ENCODE data around the gene CYTH4.
"Not testable (repeated sequence)": the region's sequence is repeated elsewhere in the genome, so short reads cannot be mapped to it uniquely, and the experiment has no call there.

CYTH4 gene, protein sequence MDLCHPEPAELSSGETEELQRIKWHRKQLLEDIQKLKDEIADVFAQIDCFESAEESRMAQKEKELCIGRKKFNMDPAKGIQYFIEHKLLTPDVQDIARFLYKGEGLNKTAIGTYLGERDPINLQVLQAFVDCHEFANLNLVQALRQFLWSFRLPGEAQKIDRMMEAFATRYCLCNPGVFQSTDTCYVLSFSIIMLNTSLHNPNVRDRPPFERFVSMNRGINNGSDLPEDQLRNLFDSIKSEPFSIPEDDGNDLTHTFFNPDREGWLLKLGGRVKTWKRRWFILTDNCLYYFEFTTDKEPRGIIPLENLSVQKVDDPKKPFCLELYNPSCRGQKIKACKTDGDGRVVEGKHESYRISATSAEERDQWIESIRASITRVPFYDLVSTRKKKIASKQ

GRCh38 chr22:37282385-37282677, at the start of gene CYTH4:
CYTH4 (plus strand) TSS chr22:37282508; CDS start chr22:37282570, 62 bp downstream.
- TF ChIP-seq YY1 (IDR thresholded peaks at IDR 0.05; ENCODE audit: insufficient read depth, insufficient read length) (no peak), ZNF274 (IDR thresholded peaks at IDR 0.05; ENCODE audit: low read depth, low read length) (no peak), SUZ12 (IDR thresholded peaks at IDR 0.05; ENCODE audit: extremely low read depth, insufficient read depth, insufficient read length) (no peak)
- H3K9me3 ChIP-seq (ENCODE audit: insufficient read depth, low read length): peaks cover 4% of the 10 kb centered on the region; the same call in 1 of the 2 replicates
- H3K4me3 ChIP-seq (ENCODE audit: insufficient read length, low read depth): no peak within 1 kb of the TSS
- no peaks in the 10 kb centered on the region for H3K36me3 ChIP-seq (ENCODE audit: insufficient read depth, insufficient read length, low read length)
- no peak within 1 kb of the TSS for H3K9ac ChIP-seq (ENCODE audit: insufficient read length, low read depth)
- H3K4me1 ChIP-seq (ENCODE audit: insufficient read depth, insufficient read length): peaks cover 21% of the 10 kb centered on the region
- no peaks in the 10 kb centered on the region for H3K27me3 ChIP-seq (ENCODE audit: insufficient read depth, insufficient read length)
- DNase-seq (ENCODE audit: low read depth, low spot score): no peak

- H3K36me3 ChIP-seq (ENCODE audit: insufficient read depth, insufficient read length, low read length); H3K9ac ChIP-seq (ENCODE audit: insufficient read length, low read depth); H3K27me3 ChIP-seq (ENCODE audit: insufficient read depth, insufficient read length); H3K4me3 ChIP-seq (ENCODE audit: insufficient read length, low read depth); DNase-seq (ENCODE audit: low read depth, low spot score); H3K9me3 ChIP-seq (ENCODE audit: insufficient read depth, low read length): not testable (repeated sequence)
- peaks cover 10% of the 10 kb centered on the region for H3K4me1 ChIP-seq (ENCODE audit: insufficient read depth, insufficient read length)
Observed at GRCh38 chr22:37233371-37233750, 48.9 kb upstream of the CYTH4 start.

GRCh38 chr22:37233751-37234631, 48.3 kb upstream of the CYTH4 start:
- no peak for DNase-seq (ENCODE audit: low read depth, low spot score)
- H3K9ac ChIP-seq (ENCODE audit: insufficient read length, low read depth): no peak overlapping the region
- TF ChIP-seq ZNF274 (IDR thresholded peaks at IDR 0.05; ENCODE audit: low read depth, low read length) (no peak), YY1 (IDR thresholded peaks at IDR 0.05; ENCODE audit: insufficient read depth, insufficient read length) (no peak), SUZ12 (IDR thresholded peaks at IDR 0.05; ENCODE audit: extremely low read depth, insufficient read depth, insufficient read length) (no peak)
- H3K4me3 ChIP-seq (ENCODE audit: insufficient read length, low read depth): no peak overlapping the region
- H3K27me3 ChIP-seq (ENCODE audit: insufficient read depth, insufficient read length): no peaks in the 10 kb centered on the region
- H3K4me1 ChIP-seq (ENCODE audit: insufficient read depth, insufficient read length): peaks cover 7% of the 10 kb centered on the region
- peaks cover 4% of the 10 kb centered on the region for H3K36me3 ChIP-seq (ENCODE audit: insufficient read depth, insufficient read length, low read length)
- H3K9me3 ChIP-seq (ENCODE audit: insufficient read depth, low read length): no peaks in the 10 kb centered on the region

DNA sequence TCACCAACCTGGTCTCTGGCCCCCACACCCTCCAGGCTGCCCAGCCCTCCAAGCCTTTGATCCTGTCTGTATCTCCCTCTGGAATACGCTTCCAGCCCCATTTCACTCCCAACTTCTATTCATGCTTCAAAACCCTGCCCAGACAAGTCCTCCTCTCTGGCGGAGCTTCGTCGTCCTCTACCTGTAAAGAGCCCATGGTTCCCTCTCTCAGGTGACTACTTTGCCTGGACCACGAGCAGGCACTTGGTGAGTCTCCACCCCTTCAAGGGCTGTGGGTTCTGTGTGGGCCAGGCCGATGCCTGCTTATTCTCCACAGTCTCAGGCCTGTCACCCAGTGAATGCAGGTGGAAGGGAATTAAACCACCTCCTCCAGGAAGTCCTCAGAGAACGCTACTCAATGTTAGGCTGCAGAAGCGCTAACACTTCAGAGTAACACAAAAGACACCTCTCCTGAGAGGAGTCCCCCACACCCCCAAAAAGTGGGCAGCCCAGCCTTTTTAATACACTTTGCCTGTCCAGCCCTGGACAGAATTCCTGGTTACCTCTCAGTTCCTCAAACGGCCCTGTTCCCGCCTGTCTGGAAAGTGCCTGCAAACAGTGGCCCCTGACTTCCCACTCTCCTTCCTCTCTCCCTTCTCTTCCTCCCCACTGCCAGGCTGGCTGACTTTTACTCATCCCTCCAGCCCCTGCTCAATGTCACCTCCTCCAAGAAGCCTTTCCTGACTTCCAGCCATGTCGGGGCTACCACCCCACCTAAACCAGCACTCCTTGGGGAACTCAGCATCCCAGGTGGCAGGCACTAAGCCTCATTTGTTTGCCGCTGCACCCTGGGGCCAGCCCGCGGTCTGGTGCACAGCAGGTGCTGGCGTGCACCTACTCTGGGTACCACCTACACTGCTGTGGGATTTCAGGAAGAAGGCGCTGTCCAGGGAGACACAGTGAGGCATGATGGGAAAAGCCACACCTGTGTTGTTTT, 47.3 kb upstream of the CYTH4 start:
- Histone ChIP-seq H3K9me3 (ENCODE audit: insufficient read depth, low read length) (no peaks in the 10 kb centered on the region), H3K36me3 (ENCODE audit: insufficient read depth, insufficient read length, low read length) (peaks cover 4% of the 10 kb centered on the region), H3K27me3 (ENCODE audit: insufficient read depth, insufficient read length) (no peaks in the 10 kb centered on the region), H3K4me1 (ENCODE audit: insufficient read depth, insufficient read length) (peaks cover 4% of the 10 kb centered on the region), H3K9ac (ENCODE audit: insufficient read length, low read depth) (no peak overlapping the region), H3K4me3 (ENCODE audit: insufficient read length, low read depth) (no peak overlapping the region)
- no peak for TF ChIP-seq ZNF274 (IDR thresholded peaks at IDR 0.05; ENCODE audit: low read depth, low read length)
- no peak for TF ChIP-seq SUZ12 (IDR thresholded peaks at IDR 0.05; ENCODE audit: extremely low read depth, insufficient read depth, insufficient read length)
- no peak for TF ChIP-seq YY1 (IDR thresholded peaks at IDR 0.05; ENCODE audit: insufficient read depth, insufficient read length)
- DNase-seq (ENCODE audit: low read depth, low spot score): no peak

- Histone ChIP-seq H3K4me1 (ENCODE audit: insufficient read depth, insufficient read length) (peaks cover 4% of the 10 kb centered on the region), H3K9ac (ENCODE audit: insufficient read length, low read depth) (no peak overlapping the region), H3K4me3 (ENCODE audit: insufficient read length, low read depth) (no peak overlapping the region), H3K9me3 (ENCODE audit: insufficient read depth, low read length) (no peaks in the 10 kb centered on the region), H3K36me3 (ENCODE audit: insufficient read depth, insufficient read length, low read length) (peaks cover 1% of the 10 kb centered on the region), H3K27me3 (ENCODE audit: insufficient read depth, insufficient read length) (no peaks in the 10 kb centered on the region)
- no peak for DNase-seq (ENCODE audit: low read depth, low spot score)
- TF ChIP-seq YY1 (IDR thresholded peaks at IDR 0.05; ENCODE audit: insufficient read depth, insufficient read length) (no peak), SUZ12 (IDR thresholded peaks at IDR 0.05; ENCODE audit: extremely low read depth, insufficient read depth, insufficient read length) (no peak), ZNF274 (IDR thresholded peaks at IDR 0.05; ENCODE audit: low read depth, low read length) (no peak)
Observed at GRCh38 chr22:37235897-37236607, 46.3 kb upstream of the CYTH4 start.

- Histone ChIP-seq H3K9ac (ENCODE audit: insufficient read length, low read depth) (no peak overlapping the region), H3K4me3 (ENCODE audit: insufficient read length, low read depth) (no peak overlapping the region), H3K4me1 (ENCODE audit: insufficient read depth, insufficient read length) (peaks cover 12% of the 10 kb centered on the region), H3K9me3 (ENCODE audit: insufficient read depth, low read length) (no peaks in the 10 kb centered on the region), H3K36me3 (ENCODE audit: insufficient read depth, insufficient read length, low read length) (no peaks in the 10 kb centered on the region), H3K27me3 (ENCODE audit: insufficient read depth, insufficient read length) (no peaks in the 10 kb centered on the region)
- TF ChIP-seq SUZ12 (IDR thresholded peaks at IDR 0.05; ENCODE audit: extremely low read depth, insufficient read depth, insufficient read length) (no peak), ZNF274 (IDR thresholded peaks at IDR 0.05; ENCODE audit: low read depth, low read length) (no peak), YY1 (IDR thresholded peaks at IDR 0.05; ENCODE audit: insufficient read depth, insufficient read length) (no peak)
- no peak for DNase-seq (ENCODE audit: low read depth, low spot score)
Observed at GRCh38 chr22:37237371-37238268, 44.7 kb upstream of the CYTH4 start.
